ENCODE results near the gene SDF4.

The SDF4 gene

GRCh38 chr1:1206966-1207531 lies 24.8 kb downstream of the SDF4 start:
- no peak for TF ChIP-seq CTCF (IDR thresholded peaks at IDR 0.05; ENCODE audit: low read depth, low read length)
- no peak for DNase-seq (ENCODE audit: extremely low read depth, low read depth)

DNA sequence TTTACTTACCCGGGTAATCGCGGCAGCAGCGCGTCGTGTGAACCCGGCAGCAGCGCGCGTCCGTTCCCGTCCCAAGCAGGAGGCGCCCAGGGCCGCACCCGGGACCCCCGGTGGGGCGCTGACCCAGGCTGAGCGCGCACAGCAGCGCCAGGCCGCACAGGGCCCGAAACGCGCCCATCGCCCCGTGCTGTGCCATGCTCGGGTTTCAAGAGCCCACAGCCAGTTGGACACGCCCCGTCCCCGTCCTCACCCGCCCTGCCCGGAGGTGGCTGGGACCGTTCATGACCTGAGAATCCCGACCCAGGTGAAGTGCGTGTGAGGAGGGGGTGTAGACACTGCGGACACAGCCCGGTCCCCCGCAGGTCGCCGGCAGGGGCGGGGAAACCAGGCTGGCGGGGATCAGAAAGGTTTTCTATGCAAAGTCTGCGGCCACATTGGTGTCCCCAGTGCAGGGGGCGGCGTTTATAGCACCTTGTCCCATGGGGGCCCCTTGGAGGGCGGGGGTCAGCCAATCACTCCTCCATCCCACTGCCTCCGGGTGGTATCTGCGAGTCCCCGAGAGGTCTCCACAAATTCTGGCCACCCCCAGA lies 25.3 kb downstream of the SDF4 start, which contains the start of gene TNFRSF18:
Gene TNFRSF18, minus strand, starts transcription at position 217 of the 590 bp plus-strand sequence. Its CDS starts 21 bp downstream, at position 196.
- DNase-seq (ENCODE audit: extremely low read depth, low read depth) = no peak
- TF ChIP-seq CTCF (IDR thresholded peaks at IDR 0.05; ENCODE audit: low read depth, low read length) = no peak

GRCh38 chr1:1205769-1206375 lies 25.9 kb downstream of the SDF4 start:
- no peak for DNase-seq (ENCODE audit: extremely low read depth, low read depth)
- TF ChIP-seq CTCF (IDR thresholded peaks at IDR 0.05; ENCODE audit: low read depth, low read length) = no peak

DNA sequence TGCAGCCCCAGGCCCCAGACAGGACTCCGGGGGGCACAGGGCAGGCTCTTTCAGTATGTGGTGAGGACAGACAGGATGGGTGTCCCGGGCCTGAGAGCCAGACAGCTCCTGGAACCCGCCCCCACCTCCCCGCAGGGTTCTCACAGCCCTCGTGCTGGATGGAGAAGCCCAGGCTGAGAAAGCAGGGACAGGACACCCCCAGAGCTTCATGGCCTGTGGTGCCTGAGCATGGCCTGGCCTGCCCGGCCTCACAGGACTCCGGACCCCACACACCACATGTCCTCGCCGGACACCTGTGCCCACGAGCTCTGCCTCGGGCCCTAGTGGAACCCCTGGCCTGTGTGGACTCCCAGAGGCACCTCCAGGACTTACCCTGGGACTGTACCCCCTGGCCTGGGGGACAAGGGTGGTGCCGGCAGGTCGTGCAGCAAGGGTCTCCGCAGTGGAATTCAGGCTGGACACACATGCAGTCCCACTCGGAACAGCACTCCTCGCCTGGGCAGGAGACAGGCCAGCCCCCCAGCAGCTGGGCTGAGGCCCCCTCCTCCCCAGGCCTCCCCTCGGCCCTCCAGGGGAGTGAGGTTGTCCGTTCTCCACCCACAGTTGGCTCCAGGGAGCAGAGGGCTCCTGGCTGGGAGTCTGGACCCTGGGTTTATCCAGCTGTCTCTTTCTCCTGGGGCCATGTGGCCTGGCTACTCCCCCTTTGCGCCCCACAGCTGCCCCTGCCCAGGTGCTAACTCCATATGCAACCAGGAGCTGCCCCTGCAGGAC lies 26.6 kb downstream of the SDF4 start:
- TF ChIP-seq CTCF (IDR thresholded peaks at IDR 0.05; ENCODE audit: low read depth, low read length) = no peak
- DNase-seq (ENCODE audit: extremely low read depth, low read depth) = no peak

- no peak for TF ChIP-seq CTCF (IDR thresholded peaks at IDR 0.05; ENCODE audit: low read depth, low read length)
- no peak for DNase-seq (ENCODE audit: extremely low read depth, low read depth)
These were observed 27.3 kb downstream of the SDF4 start for GRCh38 chr1:1204425-1204920.

- no peak for DNase-seq (ENCODE audit: extremely low read depth, low read depth)
- TF ChIP-seq CTCF (IDR thresholded peaks at IDR 0.05; ENCODE audit: low read depth, low read length) = no peak
These were observed 28.0 kb downstream of the SDF4 start for GRCh38 chr1:1203561-1204424.
